C4-2B (cell line): ENCODE measurements around the gene TFF2.

Experiments
- H3K27ac ChIP-seq: fragments of 450-650 bp; 2 replicates; pipeline ENCODE4 v1.5.1; 2017
- ZFX ChIP-seq: fragments of 450-650 bp; IDR thresholded peaks from 2 replicates; pipeline ENCODE4 v1.6.1; 2017
- TF ChIP-seq, protein P1 (sequence below): fragments of 450-650 bp; conservative IDR thresholded peaks from 2 replicates; pipeline ENCODE4 v1.5.1; 2017; ENCODE audit warnings: mild to moderate bottlenecking

The TFF2 gene

DNA sequence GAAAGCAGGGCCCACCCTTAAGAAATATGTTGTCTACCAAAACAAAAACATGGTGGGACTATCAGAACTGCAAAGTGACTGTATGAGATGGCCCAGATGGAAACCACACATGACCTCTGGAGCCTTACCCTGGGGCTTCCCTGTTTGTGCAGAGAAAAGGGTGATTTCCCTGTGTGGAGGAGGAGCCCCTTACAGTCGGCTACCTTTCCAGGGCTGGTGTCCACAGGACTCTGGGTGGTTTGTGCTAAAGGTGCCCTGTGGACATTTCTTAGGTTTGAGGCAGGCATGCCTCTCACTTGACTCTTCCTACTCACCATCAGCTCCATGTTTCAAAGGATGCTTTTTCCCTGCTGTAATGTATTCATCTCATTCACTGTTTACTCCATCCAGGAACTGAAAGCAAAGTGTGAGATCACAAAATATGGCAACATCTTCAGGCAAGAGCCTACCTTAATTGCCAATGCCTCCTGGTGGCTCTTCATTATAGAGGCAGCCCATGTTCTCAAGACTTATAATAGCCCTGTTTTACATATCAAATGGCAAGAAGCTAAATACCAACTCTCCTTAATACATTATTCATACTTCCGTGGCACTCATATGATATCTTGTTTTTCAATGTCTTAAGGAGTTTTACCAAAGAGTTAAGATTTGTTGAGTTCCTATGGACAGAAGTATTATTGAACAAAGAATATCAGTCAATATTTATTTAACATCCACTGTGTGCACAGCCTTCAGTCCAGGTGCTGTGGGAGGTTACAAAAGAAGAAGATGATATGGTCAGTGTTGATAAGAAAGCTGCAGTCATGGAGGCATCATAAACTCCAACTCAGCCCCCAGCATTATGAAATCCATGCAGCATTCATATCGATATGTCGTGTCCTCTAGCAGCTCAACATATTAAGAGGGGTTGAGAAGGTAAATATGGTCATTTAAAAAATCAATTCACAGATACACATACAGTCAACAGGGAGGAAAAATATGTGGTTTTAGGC, 20.1 kb downstream of the TFF2 start:
- TF ChIP-seq ZFX, result no peak
- TF ChIP-seq, protein P1, sequence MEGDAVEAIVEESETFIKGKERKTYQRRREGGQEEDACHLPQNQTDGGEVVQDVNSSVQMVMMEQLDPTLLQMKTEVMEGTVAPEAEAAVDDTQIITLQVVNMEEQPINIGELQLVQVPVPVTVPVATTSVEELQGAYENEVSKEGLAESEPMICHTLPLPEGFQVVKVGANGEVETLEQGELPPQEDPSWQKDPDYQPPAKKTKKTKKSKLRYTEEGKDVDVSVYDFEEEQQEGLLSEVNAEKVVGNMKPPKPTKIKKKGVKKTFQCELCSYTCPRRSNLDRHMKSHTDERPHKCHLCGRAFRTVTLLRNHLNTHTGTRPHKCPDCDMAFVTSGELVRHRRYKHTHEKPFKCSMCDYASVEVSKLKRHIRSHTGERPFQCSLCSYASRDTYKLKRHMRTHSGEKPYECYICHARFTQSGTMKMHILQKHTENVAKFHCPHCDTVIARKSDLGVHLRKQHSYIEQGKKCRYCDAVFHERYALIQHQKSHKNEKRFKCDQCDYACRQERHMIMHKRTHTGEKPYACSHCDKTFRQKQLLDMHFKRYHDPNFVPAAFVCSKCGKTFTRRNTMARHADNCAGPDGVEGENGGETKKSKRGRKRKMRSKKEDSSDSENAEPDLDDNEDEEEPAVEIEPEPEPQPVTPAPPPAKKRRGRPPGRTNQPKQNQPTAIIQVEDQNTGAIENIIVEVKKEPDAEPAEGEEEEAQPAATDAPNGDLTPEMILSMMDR, result 0 out of 2 replicates have a peak, but pooled peaks have one; percentile 6
- H3K27ac ChIP-seq, result peak overlapping the region; percentile 47

DNA sequence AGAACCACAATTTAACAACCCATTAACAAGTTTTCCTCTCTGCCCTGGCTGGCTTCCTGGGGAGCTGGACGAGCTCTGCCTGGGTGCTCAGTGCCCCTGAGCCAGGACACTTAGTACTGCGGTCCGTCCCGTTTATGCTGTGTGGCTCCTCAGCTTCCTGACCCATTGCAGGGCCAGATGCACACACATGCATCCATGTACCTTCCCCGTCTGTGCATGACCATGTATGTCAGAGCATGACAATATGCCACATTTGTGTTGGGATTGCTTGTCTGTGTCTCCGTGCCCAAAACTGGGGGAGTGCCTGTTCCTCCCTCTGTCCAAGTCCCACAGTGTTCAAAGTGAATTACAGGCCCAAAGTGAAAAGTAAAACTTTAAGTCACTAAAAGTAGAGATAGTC, 25.9 kb downstream of the TFF2 start:
- H3K27ac ChIP-seq, result no peak overlapping the region
- TF ChIP-seq, protein P1, result no peak
- no peak for TF ChIP-seq ZFX

DNA sequence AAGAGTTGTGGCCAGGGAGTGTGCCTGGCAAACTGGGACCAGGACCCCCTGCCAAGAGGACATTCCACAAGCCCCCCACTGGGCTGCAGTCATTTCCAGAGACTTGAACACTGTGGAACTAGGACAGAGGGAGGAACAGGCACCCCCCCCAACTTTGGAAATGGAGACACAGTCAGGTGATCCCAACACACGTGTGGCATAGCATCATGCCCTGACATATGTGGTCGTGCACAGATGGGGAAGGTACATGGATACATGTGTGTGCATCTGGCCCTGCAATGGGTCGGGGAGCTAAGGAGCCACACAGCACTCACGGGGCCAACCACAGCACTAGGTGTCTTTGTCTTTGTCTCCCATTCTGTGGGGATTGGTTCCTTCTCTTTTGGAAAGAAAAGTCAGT, 28.9 kb downstream of the TFF2 start:
- no peak for TF ChIP-seq ZFX
- TF ChIP-seq, protein P1, result no peak
- no peak overlapping the region for H3K27ac ChIP-seq

DNA sequence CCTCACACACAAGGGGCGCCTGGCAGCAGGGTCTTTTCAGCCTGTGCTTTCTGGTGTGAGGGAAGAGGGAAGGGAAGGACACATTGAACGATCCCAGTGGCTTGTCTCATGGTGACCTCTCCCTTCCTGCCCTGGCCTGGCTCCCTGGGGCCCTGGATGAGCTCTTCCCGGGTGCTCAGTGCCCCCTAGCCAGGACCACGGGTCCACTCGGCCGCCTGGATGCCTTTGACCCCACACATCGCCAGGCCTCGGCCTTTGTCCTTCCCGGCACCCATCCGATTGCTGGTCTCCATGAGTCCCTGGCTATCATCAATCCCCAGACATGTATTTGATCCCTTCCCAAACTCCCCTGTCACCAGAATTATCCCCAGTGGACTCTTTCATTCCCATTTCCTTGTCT, 29.6 kb downstream of the TFF2 start:
- TF ChIP-seq, protein P1, result no peak
- TF ChIP-seq ZFX, result no peak
- H3K27ac ChIP-seq, result no peak overlapping the region

DNA sequence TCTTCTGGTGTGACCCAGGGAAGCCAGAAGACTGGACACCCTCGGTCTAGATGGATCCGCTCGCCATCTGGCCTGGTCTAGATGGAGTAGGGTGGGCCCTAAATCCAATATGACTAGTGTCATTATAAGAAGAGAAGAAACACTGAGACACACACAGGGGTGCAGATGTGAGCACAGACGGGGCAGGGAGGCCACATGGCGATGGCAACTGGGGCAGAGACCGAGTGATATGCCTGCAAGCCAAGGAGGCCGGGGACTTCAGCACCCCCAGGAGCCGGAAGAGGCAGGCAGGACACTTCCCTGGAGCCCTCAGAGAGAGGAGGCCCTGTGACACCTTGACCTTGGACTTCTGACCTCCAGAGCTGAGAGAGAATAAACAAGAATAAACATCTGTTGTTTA, 30.0 kb downstream of the TFF2 start:
- no peak overlapping the region for H3K27ac ChIP-seq
- TF ChIP-seq, protein P1, result no peak
- TF ChIP-seq ZFX, result no peak

DNA sequence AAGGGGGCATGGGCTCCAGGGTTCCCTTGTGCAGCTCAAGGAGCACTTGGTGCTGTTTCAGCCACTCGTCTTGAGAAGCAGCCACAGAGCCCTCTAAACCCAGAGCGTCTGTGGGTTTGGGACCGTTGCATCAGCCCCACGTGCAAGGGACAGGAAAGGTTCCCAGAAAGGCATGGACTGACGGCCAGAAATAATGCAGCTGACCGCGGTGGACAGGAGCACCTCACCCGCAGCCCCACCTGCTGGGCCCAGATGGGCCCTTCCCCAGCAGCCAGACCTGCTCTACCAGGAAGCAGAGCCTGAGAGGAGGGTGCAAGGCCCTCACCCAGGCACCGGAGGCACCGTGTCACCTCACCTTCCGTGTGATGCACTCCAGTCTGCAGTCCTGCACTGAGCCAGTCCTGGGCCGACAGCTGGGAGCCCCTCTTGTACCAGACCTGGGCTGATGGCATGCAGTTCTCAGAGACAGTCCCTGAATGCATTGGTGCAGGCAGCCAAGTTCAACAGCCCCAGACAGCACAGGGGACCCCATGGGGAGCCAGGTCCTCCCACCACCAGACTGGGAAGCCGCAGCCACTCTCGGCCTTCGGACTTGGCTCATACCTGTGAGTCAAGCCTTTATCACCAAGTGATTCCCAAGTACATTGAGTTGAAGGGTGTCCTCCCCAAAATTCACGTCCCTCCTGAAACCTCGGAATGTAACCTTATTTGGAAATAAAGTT, 30.8 kb downstream of the TFF2 start:
- no peak for TF ChIP-seq ZFX
- TF ChIP-seq, protein P1, result no peak
- no peak overlapping the region for H3K27ac ChIP-seq

DNA sequence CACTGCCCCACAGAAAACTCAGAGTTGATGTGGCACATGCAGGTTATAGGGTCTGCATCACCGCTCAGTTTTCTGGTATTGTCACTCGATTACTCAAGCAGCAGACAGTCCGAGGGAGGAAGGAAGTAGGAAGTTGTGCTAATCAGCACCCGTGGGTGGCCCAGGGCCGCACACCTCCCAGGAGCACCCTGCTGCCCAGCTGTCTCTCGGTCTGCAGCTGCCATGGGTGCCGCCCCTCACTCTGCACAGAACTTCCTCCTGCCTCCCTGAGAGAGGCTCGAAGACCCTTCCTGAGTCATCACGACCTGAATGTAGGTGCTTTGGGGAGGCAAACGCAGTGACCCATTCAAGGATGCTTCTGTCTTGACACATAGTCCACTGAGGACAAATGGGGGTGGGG, 31.4 kb downstream of the TFF2 start:
- H3K27ac ChIP-seq, result no peak overlapping the region
- TF ChIP-seq ZFX, result no peak
- TF ChIP-seq, protein P1, result no peak
